Heart left ventricle (tissue), 13 donors: ENCODE data around the gene TOMM20L.

Experiments
- POLR2A ChIP-seq, 2 donors: fragments of 450-650 bp; IDR thresholded peaks; one replicate each; pipeline ENCODE4 v1.6.1; 2017; ENCODE audit warnings: antibody characterized with exemption in 2 of 2, mild to moderate bottlenecking in 2 of 2, moderate library complexity in 2 of 2
- TF ChIP-seq, protein P1 (sequence below), 12 donors: fragments of 200-600 bp; sonication (generic) in 4 of 12; IDR thresholded peaks; one replicate each; pipeline versions ENCODE4 v1.5.0 to v1.8.0; 2018 to 2022; ENCODE audit warnings: antibody characterized with exemption in 12 of 12, mild to moderate bottlenecking in 5 of 12
- donor health status: ischemic (EF 13 %, LVEDD 7.1; RV severe dilation, severe dysfunction).
- donor health status: DM: no; HTN: yes; CAD: no.
- donor health status: DM: no; HTN: no; CAD: no.
- donor health status: ischemic (EF 25% LVEDD 6.9; RV normal size, moderate dysfunction).
- donor health status: ischemic (EF 25% LVEDD 5.7; RV mildly dilated, moderate dysfunction).
- donor health status: ischemic (EF 35%, LVEDD 5.7; RV mildly dilated, moderate dysfunction).
- donor health status: nonischemic (EF 11% LVEDD 7.7; RV severe dilation, severe dysfunction).
- donor health status: DM: yes; HTN: yes; CAD: no.
- donor health status: PGD.
- donor health status: ischemic (EF 29% LVEDD 5.4; RV normal size, mild dysfunction).
- donor health status: nonischemic (EF 23%, LVEDD 6.1; RV moderate dilation, normal function).

DNA sequence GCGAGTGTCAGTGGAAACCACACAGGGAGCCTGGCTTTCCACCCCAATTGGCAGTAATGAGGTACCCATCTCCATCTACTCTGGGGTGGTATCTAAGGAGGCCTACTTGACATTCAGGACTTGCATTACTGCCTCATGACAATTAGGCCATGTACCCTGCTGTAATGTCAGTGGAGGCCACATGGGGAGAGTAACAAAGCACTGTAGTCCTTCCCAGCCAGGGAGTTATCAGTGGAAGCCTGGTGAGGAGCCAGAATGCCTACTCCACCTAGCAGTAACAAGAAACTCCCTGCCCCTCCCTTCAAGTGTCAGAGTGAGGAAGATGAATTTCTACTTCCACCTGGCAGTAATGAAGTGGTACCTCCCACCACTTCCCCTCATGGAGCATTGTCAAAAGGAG, 19.1 kb downstream of the TOMM20L start:
- TF ChIP-seq, protein P1, sequence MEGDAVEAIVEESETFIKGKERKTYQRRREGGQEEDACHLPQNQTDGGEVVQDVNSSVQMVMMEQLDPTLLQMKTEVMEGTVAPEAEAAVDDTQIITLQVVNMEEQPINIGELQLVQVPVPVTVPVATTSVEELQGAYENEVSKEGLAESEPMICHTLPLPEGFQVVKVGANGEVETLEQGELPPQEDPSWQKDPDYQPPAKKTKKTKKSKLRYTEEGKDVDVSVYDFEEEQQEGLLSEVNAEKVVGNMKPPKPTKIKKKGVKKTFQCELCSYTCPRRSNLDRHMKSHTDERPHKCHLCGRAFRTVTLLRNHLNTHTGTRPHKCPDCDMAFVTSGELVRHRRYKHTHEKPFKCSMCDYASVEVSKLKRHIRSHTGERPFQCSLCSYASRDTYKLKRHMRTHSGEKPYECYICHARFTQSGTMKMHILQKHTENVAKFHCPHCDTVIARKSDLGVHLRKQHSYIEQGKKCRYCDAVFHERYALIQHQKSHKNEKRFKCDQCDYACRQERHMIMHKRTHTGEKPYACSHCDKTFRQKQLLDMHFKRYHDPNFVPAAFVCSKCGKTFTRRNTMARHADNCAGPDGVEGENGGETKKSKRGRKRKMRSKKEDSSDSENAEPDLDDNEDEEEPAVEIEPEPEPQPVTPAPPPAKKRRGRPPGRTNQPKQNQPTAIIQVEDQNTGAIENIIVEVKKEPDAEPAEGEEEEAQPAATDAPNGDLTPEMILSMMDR (IDR thresholded peaks at IDR 0.05) = peak in 1 of 12 donors; percentile 17
- TF ChIP-seq POLR2A (IDR thresholded peaks at IDR 0.05) = no peak
